LNCAP (cell line): ENCODE data around the gene CNOT1.

Source experiments
- CTCF ChIP-seq: fragments of 450-650 bp; IDR thresholded peaks from 2 replicates; pipeline ENCODE4 v1.5.1; 2017; ENCODE audit warnings: mild to moderate bottlenecking

CNOT1 gene

GRCh38 chr16:58537124-58537906 is 92.3 kb downstream of the CNOT1 start:
- TF ChIP-seq CTCF = no peak

GRCh38 chr16:58536278-58536677 is 93.3 kb downstream of the CNOT1 start:
- no peak for TF ChIP-seq CTCF

- TF ChIP-seq CTCF = no peak
Measured at GRCh38 chr16:58535100-58535499, 94.5 kb downstream of the CNOT1 start.

- TF ChIP-seq CTCF = no peak
Measured at GRCh38 chr16:58533751-58534470, 95.7 kb downstream of the CNOT1 start.

GRCh38 chr16:58532414-58532813 is 97.2 kb downstream of the CNOT1 start:
- TF ChIP-seq CTCF = no peak

GRCh38 chr16:58530179-58530578 is 99.4 kb downstream of the CNOT1 start:
- no peak for TF ChIP-seq CTCF

GRCh38 chr16:58519707-58520106 is 109.9 kb downstream of the CNOT1 start:
- no peak for TF ChIP-seq CTCF
